Measurements from ENCODE around the gene RET.

- TF ChIP-seq CTCF (IDR thresholded peaks at IDR 0.05; ENCODE audit: insufficient read depth, low read length, poor library complexity, severe bottlenecking) (no peak), EZH2phosphoT487 (conservative IDR thresholded peaks at IDR 0.05; ENCODE audit: low read length) (no peak)
These were observed 12.4 kb upstream of the RET start for GRCh38 chr10:43064331-43065075.

Measured in SU-DHL-6 (cell line).